Ovary (tissue), 9 donors: Measurements from ENCODE around the gene CCN6. TPM values are rescaled to one million over a fixed set of nuclear protein-coding genes. Genes with fewer than 3 reads are reported as not detected.

ENCODE experiments used
- DNase-seq, 5 donors: peaks; one replicate each; pipeline ENCODE4 v3.0.0-alpha.2; 2019 to 2020
- H3K27ac ChIP-seq, 2 donors: fragments of 200-600 bp; one replicate each; pipeline versions ENCODE4 v1.5.1 to v1.8.0; 2019 to 2022
- H3K27me3 ChIP-seq: fragments of 200-600 bp; one replicate; pipeline ENCODE4 v1.8.0; 2022
- H3K36me3 ChIP-seq: fragments of 200-600 bp; sonication (generic); one replicate; pipeline ENCODE4 v1.5.1; 2019
- H3K4me1 ChIP-seq: one replicate; pipeline ENCODE4 v1.8.1; 2013; ENCODE audit warnings: mild to moderate bottlenecking, moderate library complexity; ENCODE audit not compliant: insufficient read depth
- H3K4me3 ChIP-seq: fragments of 200-600 bp; sonication (generic); one replicate; pipeline ENCODE4 v1.5.1; 2017
- H3K9me3 ChIP-seq, 2 donors: fragments of 200-600 bp in 1 of 2; sonication (generic) in 1 of 2; one replicate each; pipeline versions ENCODE4 v1.5.1 to v1.8.1; 2013 to 2019; ENCODE audit warnings: mild to moderate bottlenecking in 1 of 2, moderate library complexity in 1 of 2
- CTCF ChIP-seq, 3 donors: fragments of 450-650 bp in 2 of 3; fragments of 200-600 bp in 1 of 3; IDR thresholded peaks; one replicate each; pipeline versions ENCODE4 v1.5.1 to v1.8.0; 2016 to 2022; ENCODE audit warnings: antibody characterized with exemption in 3 of 3, mild to moderate bottlenecking in 1 of 3
- EP300 ChIP-seq: sonication (generic); formaldehyde crosslinking; IDR thresholded peaks from one replicate; pipeline ENCODE4 v1.6.1; 2017; ENCODE audit warnings: antibody characterized with exemption
- POLR2A ChIP-seq: fragments of 450-650 bp; IDR thresholded peaks from one replicate; pipeline ENCODE4 v1.6.1; 2017; ENCODE audit warnings: antibody characterized with exemption, mild to moderate bottlenecking, moderate library complexity
- WGBS, 3 donors: extraction: QIAGEN DNeasy Blood & Tissue Kit in 1 of 3; methylation state at CpG; one replicate each; pipeline versions ENCODE4 v1.1.5 to v1.1.7; 2013 to 2017; 5-methylcytosine and 5-hydroxymethylcytosine counted together
- intact Hi-C, 4 donors: fragments of 100-400 bp; cut with DNase I; formaldehyde crosslinking; loops; one replicate each; pipeline versions ENCODE4 v1.11.0 to v1.15.1; 2022 to 2023
- polyA plus RNA-seq, 2 donors: library from polyadenylated mRNA; stranded (reverse); fragments of 200-250 nt in 1 of 2; fragments of 350-450 nt in 1 of 2; fragmentation: Illumina TruSeq in 1 of 2; extraction: RNeasy Lipid Tissue Mini Kit (QIAGEN cat#74804) in 1 of 2; gene quantifications; one replicate each; pipeline ENCODE4 v1.2.3, GENCODE V29; 2013 to 2014
- total RNA-seq, 7 donors: library from RNA; depleted of rRNA in 2 of 7; stranded (reverse); fragments of >200 nt in 2 of 7; fragmentation: NEBNext Ultra II Directional in 3 of 7; extraction: Animal tissue kit (Norgen Biotek cat#: 25700) in 3 of 7; gene quantifications; one replicate each; pipeline versions ENCODE4 v1.1.0 to v1.2.4, GENCODE V29; 2016 to 2023
- donor health status: DM: no; HTN: no; CAD: no; lungs with moderate emphysema.
- donor health status: DM: no; HTN: no; CAD: no.
- donor health status: Bipolar disorder and iron deficiency.
- donor health status: DM: yes; HTN: yes; CAD: no.
- donor health status: DM: no; HTN: no; CAD: no.
- donor health status: DM: yes; HTN: yes; CAD: no.

Gene CCN6
- total and polyA plus RNA-seq, 9 donors, result 0.25 to 2.2 (median 1.3) TPM; not detected in 6

- Histone ChIP-seq H3K4me3 (no peak overlapping the region), H3K27me3 (no peaks in the 10 kb centered on the region), H3K9me3 (no peaks in the 10 kb centered on the region), H3K4me1 (no peaks in the 10 kb centered on the region), H3K27ac (no peak overlapping the region), H3K36me3 (no peaks in the 10 kb centered on the region)
- WGBS, 3 donors, result 78 to 86% (median 81%) methylated on average over 5 of the region's 5 CpGs
- no peak for DNase-seq
- intact Hi-C loops, result no loop called here
- TF ChIP-seq CTCF (IDR thresholded peaks at IDR 0.05) (no peak), POLR2A (no peak), EP300 (no peak)
Observed at GRCh38 chr6:112038268-112038667, 15.6 kb upstream of the CCN6 start.

GRCh38 chr6:112038756-112039430 lies 15.0 kb upstream of the CCN6 start:
- H3K4me1 ChIP-seq, result no peaks in the 10 kb centered on the region
- WGBS, 3 donors, result 82 to 85% (median 82%) methylated on average over 15 of the region's 15 CpGs
- intact Hi-C loops, result no loop called here
- no peaks in the 10 kb centered on the region for H3K36me3 ChIP-seq
- H3K27me3 ChIP-seq, result no peaks in the 10 kb centered on the region
- TF ChIP-seq POLR2A (no peak), EP300 (no peak), CTCF (IDR thresholded peaks at IDR 0.05) (no peak)
- no peaks in the 10 kb centered on the region for H3K9me3 ChIP-seq
- H3K27ac ChIP-seq, result no peak overlapping the region
- no peak for DNase-seq
- no peak overlapping the region for H3K4me3 ChIP-seq

GRCh38 chr6:112039431-112039770 lies 14.5 kb upstream of the CCN6 start:
- 64 to 99% (median 71%) methylated on average over 2 of the region's 2 CpGs for WGBS, 3 donors
- H3K4me1 ChIP-seq, result no peaks in the 10 kb centered on the region

GRCh38 chr6:112040956-112041355 lies 12.9 kb upstream of the CCN6 start:
- no peak for DNase-seq
- no peak for TF ChIP-seq POLR2A
- no peak for TF ChIP-seq EP300
- TF ChIP-seq CTCF (IDR thresholded peaks at IDR 0.05), result no peak
- H3K9me3 ChIP-seq, result no peaks in the 10 kb centered on the region
- H3K36me3 ChIP-seq, result no peaks in the 10 kb centered on the region
- H3K27ac ChIP-seq, result no peak overlapping the region
- intact Hi-C loops, result loop anchor here (5.0 to 10.0 kb wide), 4 partner anchors 44 to 336 kb away; partner anchors contain the start of gene FYN (in 1 of the 4)
- 82 to 93% (median 88%) methylated on average over 1 of the region's 1 CpG for whole genome bisulfite sequencing, 3 donors
- no peaks in the 10 kb centered on the region for H3K4me1 ChIP-seq
- H3K4me3 ChIP-seq, result no peak overlapping the region
- no peaks in the 10 kb centered on the region for H3K27me3 ChIP-seq

More at GRCh38 chr6:112039431-112039770, 14.5 kb upstream of the CCN6 start:
- DNase-seq, result no peak
- no peak overlapping the region for H3K4me3 ChIP-seq
- intact Hi-C loops, result no loop called here
- H3K36me3 ChIP-seq, result no peaks in the 10 kb centered on the region
- H3K27ac ChIP-seq, result no peak overlapping the region
- no peaks in the 10 kb centered on the region for H3K27me3 ChIP-seq
- H3K9me3 ChIP-seq, result no peaks in the 10 kb centered on the region
- TF ChIP-seq POLR2A (no peak), EP300 (no peak), CTCF (IDR thresholded peaks at IDR 0.05) (no peak)
